Mucosa of descending colon (tissue), 3 donors: ENCODE measurements around the gene ZSWIM3. TPM values are rescaled to one million over a fixed set of nuclear protein-coding genes. Genes with fewer than 3 reads are reported as not detected.

Source experiments
- ATAC-seq: fragments of 200-7000 bp; cut with Tn5 transposase; one replicate; pipeline ENCODE4 v1.9.1; 2020; ENCODE audit warnings: mild to moderate bottlenecking, moderate library complexity
- DNase-seq, 3 donors: peaks; one replicate each; pipeline ENCODE4 v3.0.0-alpha.2; 2020
- H3K36me3 ChIP-seq: fragments of 200-600 bp; one replicate; pipeline ENCODE4 v1.8.0; 2021; ENCODE audit warnings: low read depth, mild to moderate bottlenecking
- H3K4me1 ChIP-seq: fragments of 200-600 bp; one replicate; pipeline ENCODE4 v1.8.0; 2021; ENCODE audit warnings: low read depth, mild to moderate bottlenecking
- H3K4me3 ChIP-seq: fragments of 200-600 bp; one replicate; pipeline ENCODE4 v1.8.0; 2021; ENCODE audit warnings: mild to moderate bottlenecking
- H3K9me3 ChIP-seq: fragments of 200-600 bp; one replicate; pipeline ENCODE4 v1.8.0; 2021; ENCODE audit warnings: mild to moderate bottlenecking
- CTCF ChIP-seq: fragments of 200-600 bp; IDR thresholded peaks from one replicate; pipeline ENCODE4 v1.8.0; 2022; ENCODE audit warnings: antibody characterized with exemption, mild to moderate bottlenecking
- intact Hi-C, 2 donors: fragments of 100-400 bp; cut with DNase I in 1 of 2; cut with micrococcal nuclease in 1 of 2; formaldehyde crosslinking; loops; one replicate each; pipeline versions ENCODE4 v1.11.0 to v1.11.1; 2022; cut with DNase I, micrococcal nuclease
- total RNA-seq, 3 donors: library from RNA; stranded (reverse); fragmentation: NEBNext Ultra II Directional in 2 of 3; extraction: Animal tissue kit (Norgen Biotek cat#: 25700) in 2 of 3; gene quantifications; one replicate each; pipeline versions ENCODE4 v1.2.1 to v1.2.4, GENCODE V29; 2021 to 2023
- donor health status: DM: no; HTN: no; CAD: no; lungs with moderate emphysema.
- donor health status: DM: no; HTN: no; CAD: no.
- donor health status: DM: no; HTN: yes; CAD: no.

Gene ZSWIM3
- total RNA-seq, 3 donors from 2014 or later, result 3.3 to 7.4 (median 5.7) TPM

- intact Hi-C loops, result no loop called here
- H3K4me1 ChIP-seq, result peaks cover 18% of the 10 kb centered on the region
- no peaks in the 10 kb centered on the region for H3K36me3 ChIP-seq
- peak overlapping the region; percentile 67 for H3K4me3 ChIP-seq
- DNase-seq (peak; percentile 87 to 91 (median 87)), ATAC-seq (peak; percentile 70)
- peak; percentile 78 for TF ChIP-seq CTCF
- H3K9me3 ChIP-seq, result no peaks in the 10 kb centered on the region
These were observed 32.9 kb downstream of the ZSWIM3 start for GRCh38 chr20:45890077-45890984.

DNA sequence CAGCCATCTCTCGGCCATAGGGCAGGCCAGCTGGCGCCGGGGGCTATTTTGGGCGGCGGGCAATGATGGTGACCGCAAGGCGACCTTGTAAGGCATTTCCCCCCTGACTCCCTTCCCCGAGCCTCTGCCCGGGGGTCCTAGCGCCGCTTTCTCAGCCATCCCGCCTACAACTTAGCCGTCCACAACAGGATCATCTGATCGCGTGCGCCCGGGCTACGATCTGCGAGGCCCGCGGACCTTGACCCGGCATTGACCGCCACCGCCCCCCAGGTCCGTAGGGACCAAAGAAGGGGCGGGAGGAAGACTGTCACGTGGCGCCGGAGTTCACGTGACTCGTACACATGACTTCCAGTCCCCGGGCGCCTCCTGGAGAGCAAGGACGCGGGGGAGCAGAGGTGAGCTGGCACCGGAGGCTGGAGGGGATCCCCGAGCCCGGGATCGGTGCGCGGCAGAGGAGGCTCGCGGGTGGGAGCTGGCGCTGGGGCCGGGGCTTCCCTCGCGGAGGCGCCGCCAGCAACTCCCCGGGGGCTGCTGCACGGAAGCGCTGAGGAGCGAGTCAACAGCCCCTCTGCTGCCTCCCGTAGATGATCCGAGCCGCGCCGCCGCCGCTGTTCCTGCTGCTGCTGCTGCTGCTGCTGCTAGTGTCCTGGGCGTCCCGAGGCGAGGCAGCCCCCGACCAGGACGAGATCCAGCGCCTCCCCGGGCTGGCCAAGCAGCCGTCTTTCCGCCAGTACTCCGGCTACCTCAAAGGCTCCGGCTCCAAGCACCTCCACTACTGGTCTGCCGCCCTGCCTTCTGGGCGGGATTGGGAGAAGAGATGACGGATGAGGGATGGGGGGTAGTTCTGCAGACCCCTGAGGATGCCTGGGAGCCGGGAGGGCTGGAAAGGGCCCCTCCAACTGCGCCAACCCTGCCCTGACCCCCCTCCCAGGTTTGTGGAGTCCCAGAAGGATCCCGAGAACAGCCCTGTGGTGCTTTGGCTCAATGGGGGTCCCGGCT is 33.9 kb downstream of the ZSWIM3 start, which contains the start of the genes CTSA and NEURL2:
TSS of gene CTSA (plus strand) at position 351 of the 999 bp plus-strand sequence. CDS start at position 585, 234 bp downstream.
TSS of gene NEURL2 (minus strand) at position 224 of the 999 bp plus-strand sequence. CDS start at position 7, 217 bp downstream.
- no peaks in the 10 kb centered on the region for H3K9me3 ChIP-seq
- H3K36me3 ChIP-seq, result no peaks in the 10 kb centered on the region
- intact Hi-C loops, result no loop called here
- H3K4me3 ChIP-seq, result peak within 1 kb of the TSS; percentile 67
- ATAC-seq (peak; percentile 87), DNase-seq (peak; percentile 96 to 99 (median 96))
- H3K4me1 ChIP-seq, result peaks cover 18% of the 10 kb centered on the region
- TF ChIP-seq CTCF, result no peak

DNA sequence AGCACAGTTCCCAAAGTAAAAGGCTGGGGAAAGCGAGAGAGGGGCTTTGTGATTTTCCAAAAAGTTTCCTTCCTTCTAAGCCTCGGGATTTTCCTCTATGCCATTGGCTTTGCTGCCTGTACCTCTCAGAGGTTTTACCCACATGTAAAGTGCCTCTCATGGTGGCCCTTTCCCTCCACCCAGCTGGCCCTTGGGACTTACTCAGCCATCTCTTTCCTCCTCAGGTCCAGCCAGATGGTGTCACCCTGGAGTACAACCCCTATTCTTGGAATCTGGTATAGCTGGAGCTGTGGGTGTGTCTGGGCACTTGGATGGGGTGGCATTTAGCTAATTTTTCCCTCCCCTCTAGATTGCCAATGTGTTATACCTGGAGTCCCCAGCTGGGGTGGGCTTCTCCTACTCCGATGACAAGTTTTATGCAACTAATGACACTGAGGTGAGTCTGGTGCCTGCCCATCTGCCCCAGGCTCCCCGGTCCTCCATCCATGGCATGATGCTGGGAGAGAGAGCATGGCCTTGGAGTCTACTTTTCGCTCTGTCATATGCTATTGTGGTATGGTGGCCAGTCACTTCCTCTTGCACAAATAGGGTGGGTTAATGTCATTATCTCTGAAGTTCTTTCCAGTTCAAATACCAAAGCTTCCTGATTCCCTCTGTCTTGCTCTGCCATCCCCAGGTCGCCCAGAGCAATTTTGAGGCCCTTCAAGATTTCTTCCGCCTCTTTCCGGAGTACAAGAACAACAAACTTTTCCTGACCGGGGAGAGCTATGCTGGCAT is 34.8 kb downstream of the ZSWIM3 start:
- Histone ChIP-seq H3K36me3 (no peaks in the 10 kb centered on the region), H3K4me3 (no peak overlapping the region), H3K4me1 (peaks cover 18% of the 10 kb centered on the region), H3K9me3 (no peaks in the 10 kb centered on the region)
- ATAC-seq (peak; percentile 40), DNase-seq (peak in 1 of 3 donors; percentile 55)
- intact Hi-C loops, result no loop called here
- TF ChIP-seq CTCF, result no peak

DNA sequence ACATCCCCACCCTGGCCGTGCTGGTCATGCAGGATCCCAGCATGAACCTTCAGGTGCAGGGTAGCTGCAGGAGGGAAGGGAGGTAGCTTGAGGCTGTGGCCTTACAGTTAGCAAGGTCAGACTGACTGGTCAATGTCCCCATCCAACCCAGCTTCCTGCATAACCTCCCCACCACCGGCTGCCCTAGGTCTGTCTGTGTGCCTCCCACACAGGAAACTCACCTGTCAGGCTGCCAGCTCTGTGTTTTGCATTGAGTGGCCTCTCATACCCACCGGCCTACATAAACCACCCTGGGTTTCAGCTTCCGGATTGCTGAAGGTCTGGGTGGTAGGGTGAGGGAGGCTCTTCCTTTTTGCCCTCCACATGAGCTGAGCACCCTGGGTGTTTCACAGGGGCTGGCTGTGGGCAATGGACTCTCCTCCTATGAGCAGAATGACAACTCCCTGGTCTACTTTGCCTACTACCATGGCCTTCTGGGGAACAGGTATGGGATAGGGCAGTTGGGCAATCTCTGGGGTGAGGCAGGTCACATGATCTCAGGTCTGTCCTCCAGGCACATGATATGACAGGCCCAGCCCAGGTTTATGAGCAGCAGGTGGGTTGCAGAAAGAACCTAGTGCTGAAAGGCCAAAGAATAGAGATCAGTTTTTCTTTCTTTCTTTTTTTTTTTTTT is 35.5 kb downstream of the ZSWIM3 start:
- peak; percentile 51 for ATAC-seq
- Histone ChIP-seq H3K4me3 (no peak overlapping the region), H3K9me3 (no peaks in the 10 kb centered on the region), H3K36me3 (no peaks in the 10 kb centered on the region), H3K4me1 (peaks cover 18% of the 10 kb centered on the region)
- peak in 2 of 3 donors; percentile 66 to 82 for DNase-seq
- intact Hi-C loops, result no loop called here
- no peak for TF ChIP-seq CTCF
